OCI-LY1 (cell line): ENCODE results near the gene COX7A1.

Experiments used
- H2AFZ ChIP-seq: fragments of 200-600 bp; sonication (generic), shearing (Covaris generic); 2 replicates; pipeline ENCODE4 v1.6.0; 2014; ENCODE audit warnings: antibody characterized with exemption, mild to moderate bottlenecking, low read length
- H3F3A ChIP-seq: fragments of 200-600 bp; sonication (generic), shearing (Covaris generic); 2 replicates; pipeline ENCODE4 v1.6.0; 2014; ENCODE audit warnings: mild to moderate bottlenecking, antibody characterized with exemption, low read length, moderate library complexity; ENCODE audit not compliant: insufficient read depth
- H3K27ac ChIP-seq: fragments of 200-600 bp; sonication (generic); 2 replicates; pipeline ENCODE4 v1.5.1; 2014; ENCODE audit warnings: low read length, mixed run types, mild to moderate bottlenecking, low read depth; ENCODE audit not compliant: poor library complexity, severe bottlenecking
- H3K27me3 ChIP-seq: fragments of 200-600 bp; sonication (generic); 2 replicates; pipeline ENCODE4 v1.6.0; 2014; ENCODE audit warnings: antibody characterized with exemption, mild to moderate bottlenecking, low read length, moderate library complexity; ENCODE audit not compliant: insufficient read depth
- H3K36me3 ChIP-seq: fragments of 200-600 bp; sonication (generic); 2 replicates; pipeline ENCODE4 v1.6.1; 2014; ENCODE audit warnings: mild to moderate bottlenecking, antibody characterized with exemption, low read length, moderate library complexity, mixed read lengths; ENCODE audit not compliant: insufficient read depth
- H3K4me1 ChIP-seq: fragments of 200-600 bp; sonication (generic); 2 replicates; pipeline ENCODE4 v1.5.1; 2014; ENCODE audit warnings: mild to moderate bottlenecking, low read length, moderate library complexity; ENCODE audit not compliant: insufficient read depth, severe bottlenecking
- H3K4me2 ChIP-seq: fragments of 200-600 bp; sonication (generic), shearing (Covaris generic); 2 replicates; pipeline ENCODE4 v1.6.1; 2014; ENCODE audit warnings: low read length
- H3K4me3 ChIP-seq: fragments of 200-600 bp; sonication (generic); 2 replicates; pipeline ENCODE4 v1.5.1; 2014; ENCODE audit warnings: low read length, low read depth, mild to moderate bottlenecking, mixed read lengths; ENCODE audit not compliant: poor library complexity, severe bottlenecking
- H3K79me2 ChIP-seq: fragments of 200-600 bp; shearing (Covaris generic); 2 replicates; pipeline ENCODE4 v1.6.1; 2016; ENCODE audit warnings: mixed run types, low read length, mixed read lengths; ENCODE audit not compliant: insufficient read depth
- H3K9ac ChIP-seq: fragments of 200-600 bp; sonication (generic), shearing (Covaris generic); 2 replicates; pipeline ENCODE4 v1.6.1; 2014; ENCODE audit warnings: mild to moderate bottlenecking, low read length, mixed read lengths
- H3K9me2 ChIP-seq: fragments of 200-600 bp; sonication (generic), shearing (Covaris generic); 2 replicates; pipeline ENCODE4 v1.6.1; 2014; ENCODE audit warnings: low read depth, mild to moderate bottlenecking, low read length, mixed read lengths
- H3K9me3 ChIP-seq: fragments of 200-600 bp; shearing (Covaris generic); 2 replicates; pipeline ENCODE4 v1.6.1; 2014; ENCODE audit warnings: low read length, mixed read lengths
- H4K20me1 ChIP-seq: fragments of 200-600 bp; sonication (generic), shearing (Covaris generic); 2 replicates; pipeline ENCODE4 v1.6.0; 2016; ENCODE audit warnings: mild to moderate bottlenecking, low read length; ENCODE audit not compliant: insufficient read depth
- EZH2 ChIP-seq: fragments of 200-600 bp; sonication (generic), shearing (Covaris generic); IDR thresholded peaks from 2 replicates; pipeline ENCODE4 v1.8.0; 2017; ENCODE audit warnings: borderline replicate concordance, mixed run types, mild to moderate bottlenecking, antibody characterized with exemption, low read length, moderate library complexity, mixed read lengths
- TF ChIP-seq, protein P1 (sequence below): fragments of 200-600 bp; sonication (generic), shearing (Covaris generic); IDR thresholded peaks from 2 replicates; pipeline ENCODE4 v1.5.1; 2017; ENCODE audit warnings: mild to moderate bottlenecking, antibody characterized with exemption, low read length, moderate library complexity, mixed read lengths

The COX7A1 gene

DNA sequence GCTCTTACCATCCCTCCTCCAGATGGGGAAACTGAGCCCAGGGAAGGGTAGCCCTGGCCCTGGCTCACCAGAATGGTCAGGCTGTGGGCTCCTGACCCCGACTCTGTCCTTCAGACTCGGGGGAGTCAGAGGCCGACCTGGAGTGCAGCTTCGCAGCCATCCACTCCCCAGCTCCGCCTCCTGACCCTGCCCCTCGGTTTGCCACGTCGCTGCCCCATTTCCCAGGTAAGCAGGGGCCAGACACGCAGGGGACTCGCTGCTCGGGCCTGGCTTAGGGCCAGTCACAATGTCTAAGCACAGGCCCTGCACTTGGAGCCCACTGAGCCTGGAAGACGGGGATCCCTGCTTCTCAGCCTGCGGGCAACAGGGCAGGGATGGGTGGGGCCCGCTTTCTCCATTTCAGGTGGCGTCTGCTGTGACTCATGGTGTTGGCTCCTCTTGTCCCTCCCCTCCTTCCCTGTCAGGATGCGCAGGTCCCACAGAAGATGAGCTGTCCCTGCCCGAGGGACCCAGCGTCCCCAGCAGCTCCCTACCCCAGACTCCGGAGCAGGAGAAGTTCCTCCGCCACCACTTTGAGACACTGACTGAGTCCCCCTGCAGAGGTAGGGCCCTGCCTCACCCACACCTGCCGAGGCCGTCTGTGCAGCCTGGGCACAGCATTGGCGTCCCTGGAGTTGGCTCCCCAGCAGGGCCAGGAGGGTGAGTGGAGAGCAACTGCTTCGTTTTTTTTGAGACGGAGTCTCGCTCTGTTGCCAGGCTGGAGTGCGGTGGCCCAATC is 50.5 kb downstream of the COX7A1 start:
- peaks cover 90% of the 10 kb centered on the region for H3K36me3 ChIP-seq
- H3K27me3 ChIP-seq: no peaks in the 10 kb centered on the region
- no peak overlapping the region for H2AFZ ChIP-seq
- H3K9ac ChIP-seq: no peak overlapping the region
- no peak overlapping the region for H3K4me2 ChIP-seq
- no peaks in the 10 kb centered on the region for H3K79me2 ChIP-seq
- H3F3A ChIP-seq: 0 out of 2 replicates have a peak, but pooled peaks cover 2% of the 10 kb centered on the region
- H3K9me3 ChIP-seq: no peaks in the 10 kb centered on the region
- no peak for TF ChIP-seq EZH2
- TF ChIP-seq, protein P1, sequence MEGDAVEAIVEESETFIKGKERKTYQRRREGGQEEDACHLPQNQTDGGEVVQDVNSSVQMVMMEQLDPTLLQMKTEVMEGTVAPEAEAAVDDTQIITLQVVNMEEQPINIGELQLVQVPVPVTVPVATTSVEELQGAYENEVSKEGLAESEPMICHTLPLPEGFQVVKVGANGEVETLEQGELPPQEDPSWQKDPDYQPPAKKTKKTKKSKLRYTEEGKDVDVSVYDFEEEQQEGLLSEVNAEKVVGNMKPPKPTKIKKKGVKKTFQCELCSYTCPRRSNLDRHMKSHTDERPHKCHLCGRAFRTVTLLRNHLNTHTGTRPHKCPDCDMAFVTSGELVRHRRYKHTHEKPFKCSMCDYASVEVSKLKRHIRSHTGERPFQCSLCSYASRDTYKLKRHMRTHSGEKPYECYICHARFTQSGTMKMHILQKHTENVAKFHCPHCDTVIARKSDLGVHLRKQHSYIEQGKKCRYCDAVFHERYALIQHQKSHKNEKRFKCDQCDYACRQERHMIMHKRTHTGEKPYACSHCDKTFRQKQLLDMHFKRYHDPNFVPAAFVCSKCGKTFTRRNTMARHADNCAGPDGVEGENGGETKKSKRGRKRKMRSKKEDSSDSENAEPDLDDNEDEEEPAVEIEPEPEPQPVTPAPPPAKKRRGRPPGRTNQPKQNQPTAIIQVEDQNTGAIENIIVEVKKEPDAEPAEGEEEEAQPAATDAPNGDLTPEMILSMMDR: no peak
- no peak overlapping the region for H3K4me3 ChIP-seq
- H4K20me1 ChIP-seq: no peaks in the 10 kb centered on the region
- H3K9me2 ChIP-seq: no peaks in the 10 kb centered on the region
- H3K4me1 ChIP-seq: no peaks in the 10 kb centered on the region
- H3K27ac ChIP-seq: no peak overlapping the region
